ENCODE measurements around the gene NFATC4. TPM values are rescaled to one million over a fixed set of nuclear protein-coding genes. Genes with fewer than 3 reads are reported as not detected.

Gene NFATC4
- total RNA-seq, 1 donor from 2014 or later, result 21.7 TPM

DNA sequence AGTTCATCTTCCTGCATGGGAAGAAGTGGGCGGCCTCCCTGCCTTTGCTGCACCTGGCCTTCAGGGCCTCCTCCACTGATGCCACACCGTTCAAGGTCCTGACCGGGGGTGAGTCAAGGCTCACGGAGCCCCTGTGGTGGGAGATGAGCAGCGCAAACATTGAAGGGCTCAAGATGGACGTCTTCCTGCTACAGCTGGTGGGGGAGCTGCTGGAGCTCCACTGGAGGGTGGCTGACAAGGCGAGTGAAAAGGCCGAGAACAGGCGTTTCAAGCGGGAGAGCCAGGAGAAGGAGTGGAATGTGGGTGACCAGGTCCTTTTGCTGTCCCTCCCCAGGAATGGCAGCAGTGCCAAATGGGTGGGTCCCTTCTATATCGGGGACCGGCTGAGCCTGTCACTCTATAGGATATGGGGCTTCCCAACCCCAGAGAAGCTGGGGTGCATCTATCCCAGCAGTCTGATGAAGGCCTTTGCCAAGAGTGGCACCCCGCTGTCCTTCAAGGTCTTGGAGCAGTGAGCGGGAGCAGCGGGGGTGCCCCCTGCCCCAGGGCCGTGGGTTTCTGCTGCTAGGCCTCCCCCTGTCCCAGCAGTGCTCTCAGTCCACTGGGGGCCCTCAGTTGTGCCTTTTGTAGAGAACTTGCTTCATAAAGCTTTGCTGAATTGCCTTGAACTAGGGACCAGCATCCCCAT lies 49.1 kb downstream of the NFATC4 start:
- DNase-seq (no peak), ATAC-seq (peak; percentile 10)
- intact Hi-C loops (cut with micrococcal nuclease), result no loop called here

DNA sequence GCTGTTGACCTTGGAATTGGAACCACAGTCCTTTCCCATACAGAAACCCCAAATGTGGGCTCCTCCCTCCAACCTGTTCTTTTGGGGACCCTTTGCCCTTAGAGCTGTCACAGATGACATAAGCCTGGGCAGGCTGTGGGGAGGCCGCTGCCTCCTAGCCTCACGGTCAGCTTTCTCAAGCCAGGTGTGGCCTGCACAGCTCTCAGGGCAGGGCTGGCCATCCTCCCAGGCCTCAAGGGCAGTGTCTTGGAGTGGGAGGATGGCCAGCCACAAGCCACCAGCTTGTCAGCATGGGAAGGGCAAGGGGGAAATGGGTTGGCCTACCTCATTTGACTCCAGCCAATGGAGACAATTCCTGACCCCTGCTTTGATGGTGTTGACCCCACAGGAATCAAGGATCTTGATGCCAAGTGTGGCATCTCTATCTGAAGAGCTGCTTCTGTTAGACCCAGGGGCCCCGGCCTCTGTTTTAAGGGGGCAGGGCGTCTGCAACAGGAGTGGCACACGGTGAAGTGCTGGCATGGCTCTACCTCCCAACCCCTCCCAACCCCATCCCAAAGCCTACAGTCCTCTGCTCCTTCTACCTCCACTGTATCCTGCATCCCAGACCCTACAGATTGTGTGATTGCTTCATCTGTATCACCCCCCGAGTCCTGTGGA lies 50.0 kb downstream of the NFATC4 start:
- intact Hi-C loops (cut with micrococcal nuclease), result no loop called here
- ATAC-seq, result peak; percentile 28
- no peak for DNase-seq

DNA sequence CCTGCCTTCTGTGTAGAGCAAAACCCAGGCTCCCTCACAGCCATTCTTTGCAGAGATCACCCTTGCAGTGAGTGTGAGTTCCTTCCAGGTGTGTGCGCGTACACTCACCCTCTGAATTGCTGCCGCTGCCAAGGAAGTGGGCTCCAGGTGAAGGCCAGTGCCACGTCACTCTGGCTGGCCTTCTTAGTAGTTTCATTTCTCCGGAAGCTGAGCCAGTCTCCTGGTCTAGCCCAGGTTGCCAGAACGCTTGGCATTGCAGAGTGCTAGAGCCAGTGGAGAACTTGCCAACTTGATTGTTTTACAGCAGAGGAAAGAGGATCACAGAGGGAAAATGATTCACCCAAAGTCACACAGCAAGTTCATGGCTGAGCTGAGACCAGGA lies 50.5 kb downstream of the NFATC4 start:
- ATAC-seq (no peak), DNase-seq (no peak)
- intact Hi-C loops (cut with micrococcal nuclease), result no loop called here

DNA sequence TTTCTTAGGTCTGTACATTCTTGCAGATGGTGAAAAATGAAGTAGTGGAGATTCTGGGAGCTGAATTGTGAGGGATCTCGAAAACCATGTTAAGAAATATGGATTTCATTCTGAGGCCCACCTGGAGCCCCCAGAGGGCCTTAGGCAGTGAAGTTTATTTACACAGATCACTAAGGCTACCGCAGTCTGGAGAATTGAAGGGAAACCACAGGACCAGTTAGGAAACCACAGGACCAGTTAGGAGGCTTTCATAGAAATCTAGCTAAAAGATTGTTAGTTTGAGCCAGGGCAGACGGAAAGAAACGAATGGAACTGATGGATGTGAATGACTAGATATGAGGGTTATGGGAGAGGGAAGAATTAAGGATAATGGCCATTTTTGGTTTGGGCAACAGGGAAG lies 54.3 kb downstream of the NFATC4 start:
- ATAC-seq (no peak), DNase-seq (no peak)
- intact Hi-C loops (cut with micrococcal nuclease), result no loop called here

DNA sequence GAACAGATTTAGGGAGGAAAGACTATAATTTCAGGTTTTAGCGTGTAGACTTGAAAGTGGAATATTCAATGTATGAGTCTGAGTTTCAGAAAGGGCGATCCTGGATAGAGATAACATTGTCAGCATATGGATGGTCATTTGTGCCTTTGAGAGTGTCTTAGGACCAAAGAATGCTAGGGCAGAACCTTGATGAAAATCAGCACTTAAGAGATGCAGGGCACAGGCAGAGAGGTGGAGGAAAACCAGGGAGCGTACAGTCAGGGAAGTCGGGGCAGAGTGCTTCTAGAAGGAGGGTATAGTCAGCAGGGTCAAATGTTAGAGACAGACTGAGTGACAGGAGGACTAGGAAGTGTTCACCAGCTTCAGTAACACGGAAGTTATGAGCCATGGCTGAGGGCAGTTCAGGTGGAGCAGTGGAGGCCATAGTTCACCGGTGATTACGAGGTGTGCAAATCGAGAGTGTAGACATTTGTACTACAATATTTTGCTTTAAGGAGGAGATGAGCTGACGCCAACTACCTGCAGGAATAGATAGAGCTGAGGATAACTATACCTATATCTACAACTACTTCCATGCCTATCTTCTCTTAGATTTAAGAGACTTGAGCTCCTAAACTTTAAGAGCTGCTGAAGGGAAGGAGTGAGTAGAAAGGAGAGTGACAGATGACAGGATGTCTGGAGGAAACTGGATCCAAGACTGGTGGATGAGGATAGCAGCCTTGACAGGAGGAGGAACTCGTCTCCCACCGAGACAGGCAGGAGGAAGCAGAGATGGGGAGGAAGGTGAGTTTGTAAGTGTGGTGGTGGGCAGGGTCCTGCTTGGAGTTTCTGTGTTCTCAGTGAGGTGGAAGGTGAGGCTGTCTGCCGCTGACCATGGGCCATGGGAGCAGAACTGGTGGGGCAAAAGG lies 55.0 kb downstream of the NFATC4 start:
- ATAC-seq, result no peak
- no peak for DNase-seq
- intact Hi-C loops (cut with micrococcal nuclease), result no loop called here

DNA sequence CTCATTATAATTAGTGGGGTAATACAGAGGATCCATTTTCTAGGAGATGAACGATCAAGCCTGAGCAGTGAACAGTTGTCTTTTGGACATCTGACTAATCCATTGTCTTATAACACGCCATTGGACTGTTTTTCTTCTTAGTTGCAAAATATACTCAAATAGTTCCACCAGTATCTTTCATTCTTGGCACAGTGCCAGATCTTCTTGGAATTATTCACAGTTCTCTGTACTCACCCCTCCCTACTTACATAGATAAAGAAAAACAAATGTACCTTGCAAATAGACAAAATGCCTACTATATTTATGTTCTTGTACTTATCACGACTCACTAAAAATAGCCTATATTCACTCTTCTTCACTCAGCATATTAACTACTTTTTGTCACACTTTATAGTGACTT lies 57.7 kb downstream of the NFATC4 start:
- no peak for ATAC-seq
- intact Hi-C loops (cut with micrococcal nuclease), result no loop called here
- no peak for DNase-seq

DNA sequence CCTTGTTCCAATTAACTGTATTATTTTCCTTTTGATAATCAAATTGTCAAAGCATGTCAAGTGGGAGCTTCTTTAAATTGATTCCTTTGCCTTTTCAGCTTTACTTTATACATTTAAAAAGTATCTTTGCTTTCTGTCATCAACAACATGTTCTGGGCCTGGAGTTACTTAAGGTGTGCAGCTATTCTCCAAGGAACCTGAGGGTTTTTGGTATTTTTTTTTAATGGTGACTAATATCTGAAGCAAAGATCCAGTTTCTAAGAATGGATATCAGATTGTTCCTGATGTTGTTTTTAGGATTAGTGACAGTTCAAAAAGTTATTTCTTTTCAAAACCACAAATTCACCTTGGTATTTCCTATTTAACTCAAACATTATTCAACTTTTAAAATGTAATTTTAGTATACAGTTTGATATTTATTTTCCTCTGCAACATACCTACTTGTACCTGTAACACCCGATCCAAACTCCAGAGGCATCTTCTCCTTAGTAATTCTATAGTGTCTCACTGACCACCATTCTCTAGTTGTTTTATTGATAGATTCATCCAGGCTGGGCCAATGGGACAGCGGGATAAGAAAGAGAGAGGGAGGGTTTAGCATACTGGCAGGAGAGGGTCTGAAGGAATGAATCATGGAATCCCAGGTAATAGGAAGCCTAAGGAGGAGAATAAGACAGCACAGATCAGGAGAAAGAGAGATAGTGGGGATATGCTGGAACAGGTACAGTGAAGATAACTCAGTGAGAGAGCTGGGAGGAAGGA lies 58.3 kb downstream of the NFATC4 start:
- intact Hi-C loops (cut with micrococcal nuclease), result no loop called here
- DNase-seq (no peak), ATAC-seq (no peak)

DNA sequence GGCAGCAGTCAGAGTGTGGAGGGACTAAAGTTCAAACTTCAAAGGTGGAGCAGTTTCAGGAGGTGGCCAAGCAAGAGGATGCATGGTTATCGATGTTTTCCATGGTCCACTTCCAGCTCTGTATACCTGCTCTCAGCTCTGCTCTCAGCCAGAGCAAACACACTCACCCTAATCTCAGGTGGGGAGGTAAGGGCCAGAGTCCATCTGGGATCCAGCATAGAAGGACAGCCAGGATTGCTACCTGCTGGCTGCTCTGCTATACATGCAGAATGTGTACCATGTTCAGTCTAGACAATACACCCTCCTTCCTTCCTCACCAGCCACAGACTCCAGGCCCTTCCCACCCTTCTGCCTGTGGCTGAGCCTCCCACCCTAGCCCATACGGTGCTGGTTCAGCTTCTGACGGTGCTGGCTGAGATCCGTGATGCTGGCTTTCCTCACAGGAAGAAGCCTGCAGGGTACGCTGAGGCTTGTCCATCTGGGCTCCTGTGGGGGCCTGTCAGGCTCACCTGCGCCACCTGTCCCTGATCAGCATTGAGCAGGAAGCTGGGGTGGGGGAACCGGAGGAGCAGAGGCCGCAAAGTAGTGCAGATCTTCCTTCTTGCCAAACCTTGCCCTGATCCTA lies 59.0 kb downstream of the NFATC4 start:
- no peak for DNase-seq
- intact Hi-C loops (cut with micrococcal nuclease), result no loop called here
- ATAC-seq, result no peak

DNA sequence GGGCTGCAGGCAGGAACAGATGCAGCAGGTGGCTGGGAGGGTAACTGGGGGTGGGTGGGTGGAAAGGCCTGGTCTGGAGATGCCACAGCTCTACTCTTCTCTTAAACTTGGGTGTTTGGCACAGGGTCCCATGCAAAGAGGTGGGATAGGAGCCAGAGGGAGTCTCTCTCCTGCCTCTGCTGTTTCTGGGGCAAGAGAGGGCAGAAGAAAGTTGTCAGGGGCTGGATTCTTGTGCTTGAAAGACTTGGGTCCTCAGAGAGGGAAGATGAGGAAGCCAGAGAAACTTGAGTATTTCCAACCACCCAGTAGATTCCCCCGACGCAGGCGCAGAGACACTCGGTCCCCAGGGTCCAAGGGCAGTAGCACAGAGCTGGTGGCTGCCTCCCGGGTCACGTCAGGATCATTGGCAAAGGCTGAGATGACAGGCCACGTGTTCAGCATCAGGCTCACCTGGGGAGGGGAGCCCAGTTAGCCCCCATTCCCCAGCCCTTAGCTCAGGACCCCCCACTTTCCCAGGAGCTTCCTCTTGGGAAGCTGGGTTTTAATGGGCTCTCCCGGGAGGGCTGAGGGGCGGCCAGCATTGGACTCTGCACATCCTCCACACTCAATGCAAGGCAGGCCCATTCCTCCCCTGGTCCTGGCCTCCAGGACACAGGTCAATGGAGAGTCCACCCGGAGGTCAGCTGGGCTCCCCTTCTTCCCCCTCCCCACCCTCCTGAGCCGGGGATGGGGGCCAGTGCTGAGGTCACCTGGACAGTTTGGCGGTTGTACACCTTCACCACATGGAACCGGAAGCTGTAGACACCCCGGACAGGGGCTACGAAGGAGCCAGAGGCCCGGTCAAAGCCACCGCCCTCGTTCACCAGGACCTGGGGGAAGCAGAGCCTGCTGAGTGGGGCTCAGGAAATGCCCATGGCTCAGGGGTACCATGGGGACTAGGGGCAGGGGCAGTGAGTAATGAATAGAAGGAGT lies 59.8 kb downstream of the NFATC4 start:
- intact Hi-C loops (cut with micrococcal nuclease), result no loop called here
- no peak for ATAC-seq
- DNase-seq, result no peak

DNA sequence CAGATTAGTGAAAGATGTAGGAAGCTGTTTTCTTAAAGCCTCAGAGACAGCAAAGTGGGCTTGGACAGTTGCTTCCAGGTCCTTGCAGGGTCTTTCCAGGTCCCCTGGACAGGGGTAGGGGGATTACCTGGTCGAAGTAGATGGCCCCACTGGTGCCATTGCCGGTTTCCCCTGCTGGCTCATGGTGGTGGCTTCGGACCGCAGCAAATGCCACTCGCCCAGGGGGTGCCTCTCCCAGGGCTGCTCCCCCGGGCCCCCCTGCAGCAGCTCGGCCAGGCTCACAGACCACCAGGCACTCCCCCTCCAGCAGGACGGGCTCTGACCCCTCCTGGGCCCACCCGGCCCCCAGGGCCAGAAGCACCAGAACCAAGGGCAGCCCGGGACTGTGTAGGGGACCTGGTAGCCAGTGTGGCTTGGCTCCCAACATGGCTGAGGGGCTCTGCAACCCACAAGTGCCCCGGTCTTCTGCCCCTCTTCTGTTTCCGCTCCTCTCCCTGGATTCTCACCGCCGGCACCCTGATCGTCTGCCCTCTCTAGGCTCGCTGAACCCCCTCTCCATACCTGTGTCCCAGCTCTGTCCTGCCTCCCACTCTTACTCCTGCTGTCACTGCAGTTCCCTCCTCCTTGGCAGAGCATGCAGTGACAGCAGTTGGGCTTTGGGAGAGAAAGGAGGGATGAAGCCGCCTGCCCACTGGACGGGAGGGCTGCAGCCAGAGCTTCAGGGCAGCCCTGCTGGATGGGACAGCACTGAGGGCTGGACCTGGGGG lies 60.8 kb downstream of the NFATC4 start:
- ATAC-seq (no peak), DNase-seq (no peak)

More for the DNA sequence above, 60.8 kb downstream of the NFATC4 start:
- intact Hi-C loops (cut with micrococcal nuclease), result no loop called here

Other genes with a start within 250 kb of the NFATC4 start
- gene FITM1, start 237.5 kb upstream of the NFATC4 start, total RNA-seq, result 140 TPM
- gene PSME1, start 232.0 kb upstream of the NFATC4 start, total RNA-seq, result 137 TPM
- gene EMC9, start 226.6 kb upstream of the NFATC4 start, total RNA-seq, result 16.4 TPM
- gene PSME2, start 221.6 kb upstream of the NFATC4 start, total RNA-seq, result 92.6 TPM
- 42.8 TPM for gene RNF31, start 220.7 kb upstream of the NFATC4 start, total RNA-seq
- gene IRF9, start 206.9 kb upstream of the NFATC4 start, total RNA-seq, result 27.6 TPM
- 3.2 TPM for gene REC8, start 196.1 kb upstream of the NFATC4 start, total RNA-seq
- gene IPO4, start 179.4 kb upstream of the NFATC4 start, total RNA-seq, result 14.9 TPM
- 19.2 TPM for gene TM9SF1, start 172.7 kb upstream of the NFATC4 start, total RNA-seq
- gene TSSK4, start 162.5 kb upstream of the NFATC4 start, total RNA-seq, result 0.25 TPM
- 30.1 TPM for gene CHMP4A, start 154.7 kb upstream of the NFATC4 start, total RNA-seq
- 15.4 TPM for gene MDP1, start 152.1 kb upstream of the NFATC4 start, total RNA-seq
- 225 TPM for gene NEDD8, start 135.8 kb upstream of the NFATC4 start, total RNA-seq
- 29.0 TPM for gene GMPR2, start 135.3 kb upstream of the NFATC4 start, total RNA-seq
- gene TINF2, start 125.6 kb upstream of the NFATC4 start, total RNA-seq, result 34.5 TPM
- gene TGM1, start 105.0 kb upstream of the NFATC4 start, total RNA-seq, result 2.7 TPM
- 19.4 TPM for gene RABGGTA, start 96.6 kb upstream of the NFATC4 start, total RNA-seq
- gene DHRS1, start 68.4 kb upstream of the NFATC4 start, total RNA-seq, result 5.9 TPM
- gene NOP9, start 68.3 kb upstream of the NFATC4 start, total RNA-seq, result 25.5 TPM
- gene CIDEB, start 60.2 kb upstream of the NFATC4 start, total RNA-seq, result 3.9 TPM
- 1.5 TPM for gene LTB4R2, start 58.0 kb upstream of the NFATC4 start, total RNA-seq
- gene LTB4R, start 56.7 kb upstream of the NFATC4 start, total RNA-seq, result 1.6 TPM
- 26.5 TPM for gene ADCY4, start 33.1 kb upstream of the NFATC4 start, total RNA-seq
- 3.5 TPM for gene RIPK3, start 28.2 kb upstream of the NFATC4 start, total RNA-seq
- gene NYNRIN, start 30.8 kb downstream of the NFATC4 start, total RNA-seq, result 7.3 TPM
- gene CBLN3, start 61.5 kb downstream of the NFATC4 start, total RNA-seq, result 2.3 TPM
- gene KHNYN, start 61.8 kb downstream of the NFATC4 start, total RNA-seq, result 25.1 TPM
- gene SDR39U1, start 74.6 kb downstream of the NFATC4 start, total RNA-seq, result 86.8 TPM
- 0.47 TPM for gene CMA1, start 140.1 kb downstream of the NFATC4 start, total RNA-seq
- gene CTSG, start 208.1 kb downstream of the NFATC4 start, total RNA-seq, result 1.4 TPM
- gene GZMH, start 241.5 kb downstream of the NFATC4 start, total RNA-seq, result 0.47 TPM